GM21717 (cell line): ENCODE measurements around the gene CALB2.

Experiments used
- ATAC-seq: cut with Tn5 transposase; IDR thresholded peaks from one replicate; pipeline ENCODE4 v1.9.1; 2021; ENCODE audit warnings: mild to moderate bottlenecking, moderate library complexity; ENCODE audit not compliant: unreplicated experiment

Gene CALB2

DNA sequence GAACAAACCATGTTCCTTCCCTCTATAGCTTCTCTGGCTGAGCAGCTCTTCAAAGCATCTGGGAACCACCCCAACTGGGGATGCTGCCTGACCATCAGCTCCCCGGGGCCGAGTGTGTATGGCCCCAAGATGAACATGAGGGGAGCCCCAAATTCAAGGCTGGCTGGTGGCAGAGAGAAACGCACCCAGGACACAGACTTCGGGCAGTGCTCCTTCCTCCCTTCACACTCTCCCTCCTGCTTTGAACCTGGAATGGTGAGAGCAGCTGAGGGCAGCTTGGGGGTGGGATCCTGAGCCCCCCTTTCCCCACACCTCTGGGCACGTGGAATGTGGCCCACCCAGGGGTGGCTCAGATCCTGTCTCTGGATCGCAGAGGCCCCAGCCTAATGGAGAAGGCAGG lies 66.1 kb downstream of the CALB2 start:
- ATAC-seq = no peak

DNA sequence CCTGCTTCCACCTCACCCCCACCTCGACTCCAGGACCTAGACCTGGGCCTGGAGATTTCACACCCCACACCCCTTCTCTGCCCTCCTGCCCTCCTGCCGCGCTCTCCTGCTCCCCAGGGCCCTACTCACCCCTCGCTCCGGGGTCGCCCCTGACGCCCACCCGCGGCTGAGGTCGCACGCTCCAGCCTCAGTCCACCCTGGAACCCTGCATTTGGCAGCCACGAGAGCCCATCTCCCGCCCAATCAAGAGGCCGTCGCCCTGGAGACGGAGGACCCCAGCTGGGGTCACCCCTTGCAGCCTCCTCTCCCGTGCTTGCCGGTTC lies 67.2 kb downstream of the CALB2 start:
- ATAC-seq = no peak

DNA sequence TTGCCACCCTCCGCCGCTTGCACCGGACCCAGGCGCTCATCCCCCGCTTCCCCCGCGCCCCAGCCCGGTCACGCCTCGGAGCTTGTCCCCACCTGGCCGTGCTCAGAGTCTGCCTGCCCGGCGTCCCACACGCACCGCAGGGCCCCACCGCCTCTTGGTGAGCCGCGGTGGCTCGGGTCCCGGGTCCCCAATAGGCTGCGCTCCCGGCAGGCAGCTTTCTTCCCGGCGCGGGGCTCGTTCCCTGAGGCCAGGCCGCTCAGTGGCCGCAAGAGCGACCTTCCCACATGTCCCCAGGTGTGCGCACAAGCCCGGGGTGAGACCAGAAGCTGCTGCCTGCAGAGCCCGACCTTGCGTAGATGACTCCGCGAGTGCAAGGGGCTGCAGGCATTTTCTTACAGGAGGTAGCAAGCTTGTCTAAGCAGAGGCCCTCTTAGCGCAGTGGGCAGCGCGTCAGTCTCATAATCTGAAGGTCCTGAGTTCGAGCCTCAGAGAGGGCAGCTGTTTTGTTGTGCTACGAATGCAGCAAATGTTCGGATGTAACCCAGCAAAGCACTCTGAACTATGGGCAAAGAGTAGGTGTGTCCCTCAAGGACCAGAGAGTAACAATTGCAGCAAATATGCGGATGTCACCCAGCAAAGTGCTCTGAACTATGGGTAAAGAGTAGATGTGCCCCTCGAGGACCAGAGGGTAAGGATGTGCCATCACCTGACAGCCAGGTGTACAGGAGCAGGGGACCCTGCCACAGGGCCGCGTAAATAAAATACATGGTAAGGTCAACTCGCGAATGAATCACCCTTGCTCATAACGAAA lies 67.8 kb downstream of the CALB2 start:
- peak; percentile 50 for ATAC-seq

DNA sequence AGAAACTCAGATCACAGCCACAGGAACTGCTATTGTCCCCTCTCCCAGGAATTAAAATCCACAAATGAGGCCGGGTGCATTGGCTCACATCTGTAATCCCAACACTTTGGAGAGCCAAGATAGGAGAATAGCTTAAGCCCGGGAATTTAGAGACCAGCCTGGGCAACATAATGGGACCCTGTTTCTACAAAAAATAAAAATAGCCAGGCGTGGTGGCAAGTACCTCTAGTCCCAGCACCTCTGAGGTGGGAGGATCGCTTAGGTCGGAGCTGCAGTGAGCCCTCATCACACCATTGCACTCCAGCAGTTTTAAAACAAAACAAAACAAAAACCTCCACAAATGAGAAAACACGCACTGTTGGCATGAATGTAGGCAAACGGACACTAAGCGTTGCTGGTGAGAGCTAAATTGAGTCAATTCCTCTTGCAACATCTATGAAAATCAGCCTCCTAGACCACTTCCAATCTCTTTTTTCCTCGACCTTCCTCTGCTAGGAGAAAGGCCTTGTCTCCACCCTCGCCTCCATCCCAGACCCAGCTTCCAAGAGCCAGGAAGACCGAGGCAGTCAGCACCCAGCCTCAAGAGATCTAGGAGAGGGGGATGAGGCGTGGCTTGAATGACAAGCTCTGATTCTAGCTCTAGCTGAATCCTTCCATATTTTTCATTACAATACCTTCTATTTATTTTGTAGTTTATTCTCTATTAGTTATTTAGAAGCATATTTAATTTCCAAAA lies 68.5 kb downstream of the CALB2 start:
- no peak for ATAC-seq

DNA sequence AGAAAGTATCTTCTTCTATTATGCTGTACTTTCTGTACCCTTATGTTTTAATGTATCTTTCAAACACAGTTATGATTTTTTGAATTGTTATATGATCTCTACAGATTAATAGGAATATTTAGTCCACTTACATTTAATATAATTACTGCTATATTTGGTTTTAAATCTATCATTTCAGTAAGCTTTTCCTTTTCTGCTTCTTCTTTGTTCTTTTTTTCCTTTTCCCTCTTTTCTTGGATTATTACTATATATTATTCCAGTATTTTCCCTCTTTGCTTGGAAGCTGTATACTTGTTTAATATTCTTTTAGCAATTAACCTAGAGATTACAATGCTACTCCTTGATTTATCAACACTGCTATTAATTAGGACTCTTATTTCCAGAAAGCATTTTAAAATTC lies 69.9 kb downstream of the CALB2 start:
- no peak for ATAC-seq

DNA sequence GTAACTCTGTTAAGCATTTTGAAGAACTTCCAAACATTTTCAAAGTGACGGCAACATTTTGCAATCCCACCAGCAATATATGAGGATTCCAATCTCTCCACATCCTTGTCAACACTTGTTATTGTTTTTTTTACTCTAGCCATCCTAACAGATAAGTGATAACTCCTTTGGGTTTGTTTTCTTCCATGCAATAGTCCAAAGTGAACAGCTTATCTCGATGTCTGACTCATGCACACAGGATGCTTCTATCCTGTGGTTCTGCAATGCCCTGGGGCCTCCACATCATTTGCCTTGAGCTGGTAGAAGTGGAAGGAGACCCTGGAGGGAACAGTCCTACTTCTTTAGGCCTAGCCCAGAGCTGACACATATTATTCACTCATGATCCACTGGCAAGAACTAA lies 70.4 kb downstream of the CALB2 start:
- no peak for ATAC-seq

DNA sequence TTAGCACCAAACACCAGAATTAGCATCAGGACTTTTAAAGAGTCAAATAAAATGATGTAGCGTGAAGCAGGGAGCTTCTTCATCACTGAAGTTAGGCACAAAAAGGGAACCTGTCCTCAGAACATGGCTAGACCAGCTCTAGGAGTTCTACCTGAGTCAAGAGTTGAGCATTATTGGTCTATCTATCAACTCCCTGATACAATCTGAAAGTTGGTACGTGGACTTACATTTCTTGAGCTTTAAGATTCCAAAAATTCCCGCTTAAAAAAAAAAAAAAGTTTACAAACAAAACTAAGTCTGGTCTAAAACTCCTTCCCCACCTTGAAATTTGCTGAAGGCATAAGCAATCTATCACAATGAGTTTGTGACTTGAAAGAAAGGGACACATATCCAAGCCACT lies 71.1 kb downstream of the CALB2 start:
- no peak for ATAC-seq

DNA sequence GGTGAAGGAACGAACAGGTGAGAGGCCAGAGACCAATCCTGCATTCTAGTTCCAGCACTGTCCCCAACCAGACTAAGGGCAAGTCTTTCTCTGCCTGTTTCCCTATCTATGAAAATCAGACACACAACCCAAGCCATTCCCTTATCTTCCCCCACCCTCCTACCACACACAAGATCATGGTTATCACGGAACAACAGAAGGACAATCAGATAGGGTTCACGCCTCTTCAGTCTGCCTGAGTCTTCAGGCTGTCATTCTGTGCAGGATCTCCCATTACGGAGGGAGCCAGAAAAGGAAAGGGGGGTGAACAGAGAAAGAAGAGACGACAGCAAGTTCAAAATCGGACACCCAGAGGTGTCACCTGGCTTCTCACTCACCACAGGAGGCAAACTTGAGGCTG lies 72.2 kb downstream of the CALB2 start:
- ATAC-seq = no peak

DNA sequence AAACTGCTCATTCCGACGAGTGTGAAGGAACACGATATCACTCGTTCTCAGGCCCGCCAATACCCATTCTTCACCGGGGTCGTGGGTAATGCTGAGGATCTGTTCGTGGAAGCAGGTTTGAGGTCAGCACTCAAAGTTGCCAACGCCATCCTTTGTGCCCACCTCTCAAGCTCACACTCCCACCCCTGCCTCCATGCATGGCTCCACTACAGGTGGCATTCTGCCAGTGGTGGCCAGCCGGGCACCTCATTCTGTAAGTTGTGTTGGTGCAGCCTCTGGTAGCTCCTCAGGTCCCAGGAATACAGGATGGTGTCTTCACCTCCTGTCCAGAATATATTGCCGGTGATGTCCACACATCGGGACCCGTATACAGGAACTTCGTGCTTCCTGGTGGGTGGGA lies 72.7 kb downstream of the CALB2 start:
- ATAC-seq = no peak

DNA sequence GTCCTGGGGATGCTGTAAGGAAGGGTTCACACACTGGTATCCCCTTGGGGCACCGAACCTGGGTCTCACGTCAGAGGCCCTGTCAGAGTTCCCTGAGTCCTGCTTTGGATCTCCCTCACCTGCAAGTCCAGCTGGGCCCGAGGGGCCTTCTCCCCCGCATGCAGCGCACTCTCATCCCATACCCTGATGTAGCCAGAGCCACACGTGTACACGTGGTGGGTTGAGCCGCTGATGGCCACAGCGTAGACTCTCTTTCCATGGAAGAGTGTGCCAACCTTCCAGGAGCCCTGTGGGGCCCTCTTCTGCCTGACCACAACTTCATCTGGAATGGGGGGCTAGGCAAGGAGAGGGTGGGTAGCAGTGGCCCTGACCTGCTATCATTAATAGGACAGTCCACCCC lies 73.5 kb downstream of the CALB2 start:
- ATAC-seq = no peak

DNA sequence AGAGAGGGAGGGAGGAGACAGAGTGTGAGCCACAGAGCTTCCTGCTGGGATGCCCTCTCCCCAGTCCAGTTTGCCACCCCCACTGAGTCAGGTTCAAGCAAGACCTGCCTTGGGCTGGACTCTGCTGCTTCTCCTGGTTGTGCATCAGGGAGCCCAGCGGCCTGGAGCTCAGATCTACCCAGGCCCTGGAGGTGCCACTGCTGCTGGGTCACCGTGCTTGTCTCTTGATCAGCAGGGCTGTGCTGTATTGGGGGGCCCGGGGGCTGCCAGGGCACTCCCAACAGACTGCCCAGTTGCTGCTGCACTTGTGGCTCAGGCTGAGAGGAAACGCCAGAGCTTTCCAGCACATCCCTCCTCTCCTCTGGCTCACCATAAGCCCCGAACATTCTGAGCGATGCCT lies 74.4 kb downstream of the CALB2 start:
- no peak for ATAC-seq

DNA sequence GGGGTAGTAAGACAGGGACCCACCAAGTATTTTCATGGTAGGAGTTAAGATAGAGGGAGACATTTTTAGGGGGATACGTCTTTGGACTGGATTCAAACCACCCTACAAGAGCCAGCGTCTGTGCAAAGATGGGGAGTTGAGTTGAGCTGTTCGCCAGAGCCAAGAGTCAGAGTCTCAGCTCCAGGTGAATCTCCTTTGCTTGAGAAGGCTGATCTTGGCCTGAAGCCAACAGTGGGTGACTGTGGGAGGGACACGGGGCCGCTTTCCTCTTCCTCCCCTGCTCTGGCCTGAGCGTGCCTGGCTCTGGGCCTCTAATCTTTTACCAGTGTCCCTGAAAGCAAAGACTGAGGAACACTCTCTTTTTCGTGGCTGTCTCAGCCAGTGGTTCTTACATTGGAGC lies 78.0 kb downstream of the CALB2 start:
- no peak for ATAC-seq

DNA sequence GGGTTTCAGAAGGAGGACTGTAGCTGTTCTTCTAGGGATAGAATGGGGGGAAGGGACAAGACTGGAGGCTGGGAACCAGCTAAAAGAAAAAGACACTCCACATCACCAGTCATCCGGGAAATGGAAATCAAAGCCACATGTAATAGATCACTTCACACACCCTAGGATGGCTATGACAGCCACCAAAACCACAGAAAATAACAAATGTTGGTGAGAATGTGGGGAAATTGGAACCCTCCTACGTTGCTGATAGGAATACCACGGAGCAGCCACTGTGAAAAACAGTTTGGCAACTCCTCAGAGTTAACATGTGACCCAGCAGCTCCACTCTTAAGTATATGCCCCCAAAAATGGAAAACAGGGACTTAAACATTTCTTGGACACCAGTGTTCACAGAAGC lies 81.0 kb downstream of the CALB2 start:
- no peak for ATAC-seq
